Ishikawa (cell line): ENCODE measurements around the gene SUMO3.

Experiments used
- CEBPB ChIP-seq: IDR thresholded peaks from 2 replicates; pipeline ENCODE4 v1.6.1; 2012
- CREB1 ChIP-seq: IDR thresholded peaks from 2 replicates; pipeline ENCODE4 v1.6.1; 2012; ENCODE audit warnings: low read depth
- EGR1 ChIP-seq: IDR thresholded peaks from 2 replicates; pipeline ENCODE4 v1.6.1; 2012
- EP300 ChIP-seq: IDR thresholded peaks from 2 replicates; pipeline ENCODE4 v1.6.1; 2012; ENCODE audit warnings: borderline replicate concordance
- FOXM1 ChIP-seq: IDR thresholded peaks from 2 replicates; pipeline ENCODE4 v1.6.1; 2012; ENCODE audit warnings: low read depth, borderline replicate concordance
- RAD21 ChIP-seq: IDR thresholded peaks from 2 replicates; pipeline ENCODE4 v1.6.1; 2012; ENCODE audit warnings: low read depth
- TAF1 ChIP-seq: IDR thresholded peaks from 2 replicates; pipeline ENCODE4 v1.6.1; 2012; ENCODE audit warnings: low read depth, mild to moderate bottlenecking
- TCF12 ChIP-seq: IDR thresholded peaks from 2 replicates; pipeline ENCODE4 v1.6.1; 2012; ENCODE audit warnings: low read depth
- TEAD4 ChIP-seq: IDR thresholded peaks from 2 replicates; pipeline ENCODE4 v1.6.1; 2012
- YY1 ChIP-seq: IDR thresholded peaks from 2 replicates; pipeline ENCODE4 v1.6.1; 2012; ENCODE audit warnings: low read depth
- ZBTB7A ChIP-seq: IDR thresholded peaks from 2 replicates; pipeline ENCODE4 v1.6.1; 2012; ENCODE audit warnings: low read depth
- TF ChIP-seq, protein P1 (sequence below): IDR thresholded peaks from 2 replicates; pipeline ENCODE4 v1.6.1; 2012; ENCODE audit warnings: low read depth, mild to moderate bottlenecking
- TF ChIP-seq, protein P2 (sequence below): IDR thresholded peaks from 2 replicates; pipeline ENCODE4 v1.6.1; 2012
- TF ChIP-seq, protein P3 (sequence below): IDR thresholded peaks from 2 replicates; pipeline ENCODE4 v1.6.1; 2012

DNA sequence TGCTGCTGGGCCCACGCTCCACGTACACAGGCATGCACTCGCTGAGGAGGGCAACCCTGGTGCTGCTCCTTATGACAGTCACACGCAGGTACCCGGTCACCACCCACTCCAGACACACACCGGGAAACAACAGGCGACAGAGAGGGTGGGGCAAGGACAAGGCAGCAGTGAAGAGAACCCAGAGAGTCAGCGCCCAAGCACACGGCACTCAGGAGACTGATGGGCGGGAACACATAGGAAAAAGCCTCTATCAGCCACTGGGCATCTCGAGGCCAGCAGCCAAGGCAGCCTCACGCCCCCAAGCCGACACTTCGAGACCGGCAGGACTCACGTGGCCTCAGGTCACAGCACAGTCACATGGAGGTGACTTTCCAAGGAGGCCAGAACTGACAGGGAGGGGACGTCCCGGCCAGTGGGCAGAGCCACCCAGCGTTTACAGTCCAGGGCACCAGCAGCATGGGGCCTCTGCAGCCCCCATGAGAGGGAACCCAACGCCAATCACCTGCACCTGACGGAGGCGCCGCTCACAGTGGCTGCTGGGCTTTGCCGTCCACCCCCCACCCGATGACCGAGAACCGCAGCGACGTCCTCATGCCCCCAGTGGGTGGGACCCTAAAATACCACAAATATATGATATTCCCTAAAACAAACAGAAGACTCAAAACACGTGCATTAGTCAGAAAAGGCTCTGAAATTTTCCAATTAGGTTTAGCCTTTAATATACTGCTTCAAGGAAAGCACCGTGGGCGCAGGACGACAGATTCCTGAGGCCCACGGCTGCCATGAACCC lies 35.9 kb upstream of the SUMO3 start:
- TF ChIP-seq TAF1 = no peak
- TF ChIP-seq YY1 = no peak
- TF ChIP-seq, protein P1, sequence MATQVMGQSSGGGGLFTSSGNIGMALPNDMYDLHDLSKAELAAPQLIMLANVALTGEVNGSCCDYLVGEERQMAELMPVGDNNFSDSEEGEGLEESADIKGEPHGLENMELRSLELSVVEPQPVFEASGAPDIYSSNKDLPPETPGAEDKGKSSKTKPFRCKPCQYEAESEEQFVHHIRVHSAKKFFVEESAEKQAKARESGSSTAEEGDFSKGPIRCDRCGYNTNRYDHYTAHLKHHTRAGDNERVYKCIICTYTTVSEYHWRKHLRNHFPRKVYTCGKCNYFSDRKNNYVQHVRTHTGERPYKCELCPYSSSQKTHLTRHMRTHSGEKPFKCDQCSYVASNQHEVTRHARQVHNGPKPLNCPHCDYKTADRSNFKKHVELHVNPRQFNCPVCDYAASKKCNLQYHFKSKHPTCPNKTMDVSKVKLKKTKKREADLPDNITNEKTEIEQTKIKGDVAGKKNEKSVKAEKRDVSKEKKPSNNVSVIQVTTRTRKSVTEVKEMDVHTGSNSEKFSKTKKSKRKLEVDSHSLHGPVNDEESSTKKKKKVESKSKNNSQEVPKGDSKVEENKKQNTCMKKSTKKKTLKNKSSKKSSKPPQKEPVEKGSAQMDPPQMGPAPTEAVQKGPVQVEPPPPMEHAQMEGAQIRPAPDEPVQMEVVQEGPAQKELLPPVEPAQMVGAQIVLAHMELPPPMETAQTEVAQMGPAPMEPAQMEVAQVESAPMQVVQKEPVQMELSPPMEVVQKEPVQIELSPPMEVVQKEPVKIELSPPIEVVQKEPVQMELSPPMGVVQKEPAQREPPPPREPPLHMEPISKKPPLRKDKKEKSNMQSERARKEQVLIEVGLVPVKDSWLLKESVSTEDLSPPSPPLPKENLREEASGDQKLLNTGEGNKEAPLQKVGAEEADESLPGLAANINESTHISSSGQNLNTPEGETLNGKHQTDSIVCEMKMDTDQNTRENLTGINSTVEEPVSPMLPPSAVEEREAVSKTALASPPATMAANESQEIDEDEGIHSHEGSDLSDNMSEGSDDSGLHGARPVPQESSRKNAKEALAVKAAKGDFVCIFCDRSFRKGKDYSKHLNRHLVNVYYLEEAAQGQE = no peak
- no peak for TF ChIP-seq CREB1
- no peak for TF ChIP-seq EP300
- TF ChIP-seq, protein P2, sequence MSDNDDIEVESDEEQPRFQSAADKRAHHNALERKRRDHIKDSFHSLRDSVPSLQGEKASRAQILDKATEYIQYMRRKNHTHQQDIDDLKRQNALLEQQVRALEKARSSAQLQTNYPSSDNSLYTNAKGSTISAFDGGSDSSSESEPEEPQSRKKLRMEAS = no peak
- TF ChIP-seq EGR1 = no peak
- TF ChIP-seq ZBTB7A = no peak
- no peak for TF ChIP-seq TEAD4
- TF ChIP-seq, protein P3, sequence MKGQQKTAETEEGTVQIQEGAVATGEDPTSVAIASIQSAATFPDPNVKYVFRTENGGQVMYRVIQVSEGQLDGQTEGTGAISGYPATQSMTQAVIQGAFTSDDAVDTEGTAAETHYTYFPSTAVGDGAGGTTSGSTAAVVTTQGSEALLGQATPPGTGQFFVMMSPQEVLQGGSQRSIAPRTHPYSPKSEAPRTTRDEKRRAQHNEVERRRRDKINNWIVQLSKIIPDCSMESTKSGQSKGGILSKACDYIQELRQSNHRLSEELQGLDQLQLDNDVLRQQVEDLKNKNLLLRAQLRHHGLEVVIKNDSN = no peak
- no peak for TF ChIP-seq FOXM1
- no peak for TF ChIP-seq RAD21
- no peak for TF ChIP-seq CEBPB
- TF ChIP-seq TCF12 = no peak
